ENCODE measurements around the gene CEP112.

The CEP112 gene

DNA sequence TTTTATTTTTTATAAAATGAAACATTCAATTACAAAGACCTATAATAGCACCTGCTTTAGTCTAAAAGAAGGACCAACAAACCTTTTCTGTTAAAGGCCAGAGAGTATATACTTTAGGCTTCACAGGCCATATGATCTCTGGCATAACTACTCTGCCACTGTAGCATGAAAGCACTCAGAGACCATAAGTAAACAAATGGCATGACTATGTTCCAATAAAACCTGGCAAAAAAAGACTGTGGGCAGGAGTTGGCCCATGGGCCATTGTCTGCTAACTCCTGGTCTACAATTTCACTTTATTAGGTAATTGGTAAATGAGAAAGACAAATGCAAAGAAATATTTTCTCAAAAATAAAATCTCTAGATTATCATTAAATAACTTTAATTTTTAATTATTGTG, 14.9 kb downstream of the CEP112 start:
- DNase-seq (ENCODE audit: extremely low read depth, low read depth), result no peak
- TF ChIP-seq, protein P1, sequence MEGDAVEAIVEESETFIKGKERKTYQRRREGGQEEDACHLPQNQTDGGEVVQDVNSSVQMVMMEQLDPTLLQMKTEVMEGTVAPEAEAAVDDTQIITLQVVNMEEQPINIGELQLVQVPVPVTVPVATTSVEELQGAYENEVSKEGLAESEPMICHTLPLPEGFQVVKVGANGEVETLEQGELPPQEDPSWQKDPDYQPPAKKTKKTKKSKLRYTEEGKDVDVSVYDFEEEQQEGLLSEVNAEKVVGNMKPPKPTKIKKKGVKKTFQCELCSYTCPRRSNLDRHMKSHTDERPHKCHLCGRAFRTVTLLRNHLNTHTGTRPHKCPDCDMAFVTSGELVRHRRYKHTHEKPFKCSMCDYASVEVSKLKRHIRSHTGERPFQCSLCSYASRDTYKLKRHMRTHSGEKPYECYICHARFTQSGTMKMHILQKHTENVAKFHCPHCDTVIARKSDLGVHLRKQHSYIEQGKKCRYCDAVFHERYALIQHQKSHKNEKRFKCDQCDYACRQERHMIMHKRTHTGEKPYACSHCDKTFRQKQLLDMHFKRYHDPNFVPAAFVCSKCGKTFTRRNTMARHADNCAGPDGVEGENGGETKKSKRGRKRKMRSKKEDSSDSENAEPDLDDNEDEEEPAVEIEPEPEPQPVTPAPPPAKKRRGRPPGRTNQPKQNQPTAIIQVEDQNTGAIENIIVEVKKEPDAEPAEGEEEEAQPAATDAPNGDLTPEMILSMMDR (IDR thresholded peaks at IDR 0.05; ENCODE audit: low read depth, low read length, missing control alignments), result no peak

DNA sequence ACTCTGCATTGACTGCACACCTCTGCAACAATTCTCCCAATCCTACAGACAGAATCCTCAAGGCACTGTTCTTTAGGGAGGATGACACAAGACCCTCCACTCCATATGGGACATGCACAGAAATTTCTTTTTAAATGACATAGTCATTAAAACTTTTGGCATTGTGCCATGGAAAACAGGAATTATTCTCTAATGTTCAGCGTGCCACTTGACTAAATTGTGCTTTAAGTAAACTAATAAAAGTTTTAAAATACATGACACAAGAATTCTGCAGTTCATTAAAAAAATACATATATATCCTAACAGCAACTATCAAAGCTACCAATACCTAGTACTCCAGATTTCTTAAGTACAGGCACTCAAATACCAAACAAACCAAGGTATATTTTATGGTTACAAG, 16.0 kb downstream of the CEP112 start:
- DNase-seq (ENCODE audit: extremely low read depth, low read depth), result no peak
- no peak overlapping the region for H3K4me3 ChIP-seq (replicated peaks; ENCODE audit: low read depth, low read length)
- TF ChIP-seq, protein P1 (IDR thresholded peaks at IDR 0.05; ENCODE audit: low read depth, low read length, missing control alignments), result no peak

More for the DNA sequence above, 14.9 kb downstream of the CEP112 start:
- H3K4me3 ChIP-seq (replicated peaks; ENCODE audit: low read depth, low read length), result no peak overlapping the region

DNA sequence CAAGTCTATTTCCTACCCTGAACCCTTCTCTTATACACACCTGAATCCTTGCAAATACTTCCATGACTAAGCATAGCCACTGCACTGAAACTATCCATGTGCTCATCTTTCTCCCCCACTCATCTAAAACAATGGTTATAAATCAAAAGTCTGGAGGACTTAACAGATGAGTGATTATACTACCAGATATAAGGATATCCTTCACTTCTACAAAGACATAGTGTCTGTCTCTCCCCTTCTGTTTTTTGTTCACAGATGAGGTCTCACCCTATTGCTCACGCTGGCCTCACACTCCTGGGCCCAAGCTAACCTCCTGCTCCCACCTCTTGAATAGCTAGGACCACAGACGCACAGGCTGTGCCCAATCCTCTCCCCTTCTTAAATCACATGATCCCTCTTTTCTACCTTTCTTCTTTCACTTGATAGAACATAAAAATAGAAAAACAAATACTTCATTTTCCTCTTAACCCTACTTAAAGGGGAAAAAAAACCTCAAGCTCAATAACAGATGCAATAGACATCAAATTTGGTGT, 19.2 kb downstream of the CEP112 start:
- H3K4me3 ChIP-seq (replicated peaks; ENCODE audit: low read depth, low read length), result no peak overlapping the region
- TF ChIP-seq, protein P1 (IDR thresholded peaks at IDR 0.05; ENCODE audit: low read depth, low read length, missing control alignments), result no peak
- DNase-seq (ENCODE audit: extremely low read depth, low read depth), result no peak

DNA sequence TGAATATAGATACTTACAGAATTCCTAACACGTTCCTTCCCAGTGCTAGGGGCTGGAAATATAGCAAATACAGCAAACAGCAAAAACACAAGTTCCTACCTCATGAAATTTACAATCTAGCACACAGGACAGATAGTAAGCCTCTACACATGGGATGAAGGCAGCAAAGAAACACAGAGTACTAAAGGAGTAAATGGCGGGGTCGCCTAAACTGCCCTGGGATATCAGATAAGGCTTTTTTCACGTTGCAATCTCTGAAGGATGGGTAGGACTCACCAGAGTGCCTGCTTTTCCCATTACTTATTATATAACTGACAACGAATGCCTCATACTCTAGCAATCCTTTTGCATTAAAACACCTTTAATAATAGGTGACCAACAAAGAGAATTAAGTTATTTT, 19.8 kb downstream of the CEP112 start:
- no peak overlapping the region for H3K4me3 ChIP-seq (replicated peaks; ENCODE audit: low read depth, low read length)
- TF ChIP-seq, protein P1 (IDR thresholded peaks at IDR 0.05; ENCODE audit: low read depth, low read length, missing control alignments), result no peak
- no peak for DNase-seq (ENCODE audit: extremely low read depth, low read depth)

DNA sequence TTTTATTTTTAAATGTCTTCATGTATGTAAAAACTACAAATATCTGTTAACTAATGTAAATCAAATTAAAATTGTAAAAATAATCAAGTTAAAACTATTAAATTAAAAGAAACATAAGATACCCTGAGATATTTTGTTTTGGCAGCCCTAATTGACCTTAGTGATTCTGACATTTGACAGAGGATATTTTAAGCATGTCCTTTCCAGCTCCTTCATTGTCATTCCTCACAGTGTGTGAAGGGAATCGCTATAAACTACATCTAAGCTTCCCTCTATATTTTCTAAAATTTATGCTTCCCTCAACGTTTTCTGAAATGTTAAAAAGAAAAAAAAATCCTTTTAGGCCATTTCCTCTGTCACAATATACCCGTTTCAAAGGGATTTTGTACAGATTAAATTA, 20.2 kb downstream of the CEP112 start:
- DNase-seq (ENCODE audit: extremely low read depth, low read depth), result no peak
- H3K4me3 ChIP-seq (replicated peaks; ENCODE audit: low read depth, low read length), result no peak overlapping the region
- TF ChIP-seq, protein P1 (IDR thresholded peaks at IDR 0.05; ENCODE audit: low read depth, low read length, missing control alignments), result no peak

DNA sequence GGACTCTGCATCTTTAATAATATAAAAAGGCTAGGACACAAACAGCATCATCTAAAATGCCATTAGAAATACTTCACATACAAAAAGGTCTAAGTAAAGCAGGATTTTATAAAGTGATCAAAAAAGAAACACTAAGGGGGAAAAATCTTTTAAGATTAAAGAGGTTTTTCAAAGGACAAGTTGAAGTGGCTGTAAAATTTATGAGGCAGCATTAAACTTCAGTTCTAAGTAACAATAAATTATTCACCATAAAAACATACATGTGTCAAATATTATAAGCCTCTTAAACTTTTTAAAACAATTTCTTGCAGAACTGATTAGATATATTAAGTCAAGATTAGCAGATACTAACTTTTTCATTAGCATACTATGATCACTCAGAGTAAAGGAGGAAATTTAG, 20.8 kb downstream of the CEP112 start:
- no peak for DNase-seq (ENCODE audit: extremely low read depth, low read depth)
- no peak overlapping the region for H3K4me3 ChIP-seq (replicated peaks; ENCODE audit: low read depth, low read length)
- TF ChIP-seq, protein P1 (IDR thresholded peaks at IDR 0.05; ENCODE audit: low read depth, low read length, missing control alignments), result no peak

DNA sequence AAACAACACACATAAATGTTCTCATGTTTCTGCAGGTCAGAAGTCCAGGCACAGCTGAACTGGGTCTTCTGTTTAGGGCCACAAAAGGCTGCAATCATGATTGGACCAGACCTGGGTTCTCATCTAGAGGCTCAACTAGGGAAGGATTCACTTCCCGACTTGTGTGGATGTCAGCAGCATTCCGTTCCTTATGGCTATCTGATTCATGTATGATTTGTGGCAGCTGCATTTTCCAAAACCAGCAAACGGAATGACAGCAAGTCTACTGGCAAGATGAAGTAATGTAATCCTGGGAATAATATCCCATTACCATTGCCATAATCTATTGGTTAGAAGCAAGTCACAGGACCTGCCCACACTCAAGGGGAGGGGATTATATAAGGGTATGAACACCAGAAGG, 22.1 kb downstream of the CEP112 start:
- no peak for DNase-seq (ENCODE audit: extremely low read depth, low read depth)
- TF ChIP-seq, protein P1 (IDR thresholded peaks at IDR 0.05; ENCODE audit: low read depth, low read length, missing control alignments), result no peak
- H3K4me3 ChIP-seq (replicated peaks; ENCODE audit: low read depth, low read length), result no peak overlapping the region
